Keratinocyte (primary cell): Measurements from ENCODE around the gene RBM38. TPM values are rescaled to one million over a fixed set of nuclear protein-coding genes. Genes with fewer than 3 reads are reported as not detected.

Experiments
- DNase-seq: peaks from one replicate; pipeline ENCODE4 v3.0.0-alpha.2; 2011; ENCODE audit warnings: low read depth, missing footprints, low spot score
- FAIRE-seq: peaks from 2 replicates; lab custom pipeline; 2011; peaks lifted over from hg19 to GRCh38; lab: Jason Lieb, UNC
- H2AFZ ChIP-seq: 2 replicates; pipeline ENCODE4 v1.6.0; 2012; ENCODE audit warnings: low read length, control low read depth, inconsistent platforms; ENCODE audit not compliant: control insufficient read depth
- H3K27ac ChIP-seq: 2 replicates; pipeline ENCODE4 v1.5.1; 2011; ENCODE audit warnings: low read length; ENCODE audit not compliant: control insufficient read depth, insufficient read depth
- H3K27me3 ChIP-seq: 3 replicates; pipeline ENCODE4 v1.6.0; 2011; ENCODE audit warnings: low read length; ENCODE audit not compliant: control insufficient read depth, insufficient read depth; ENCODE audit errors: extremely low read depth
- H3K36me3 ChIP-seq, 2 experiments: 2 replicates in 1 of 2; 3 replicates in 1 of 2; pipeline ENCODE4 v1.5.1; 2011; ENCODE audit warnings: low read length in 2 of 2, mild to moderate bottlenecking in 1 of 2; ENCODE audit not compliant: control insufficient read depth in 2 of 2, insufficient read depth in 2 of 2; ENCODE audit errors: extremely low read depth in 1 of 2
- H3K4me1 ChIP-seq: 3 replicates; pipeline ENCODE4 v1.5.1; 2011; ENCODE audit warnings: low read length; ENCODE audit not compliant: control insufficient read depth, insufficient read depth; ENCODE audit errors: extremely low read depth
- H3K4me2 ChIP-seq: 3 replicates; pipeline ENCODE4 v1.6.0; 2011; ENCODE audit warnings: low read depth, low read length; ENCODE audit not compliant: control insufficient read depth, insufficient read depth; ENCODE audit errors: extremely low read depth
- H3K4me3 ChIP-seq, 3 experiments: fragments of 200-600 bp in 1 of 3; sonication (generic) in 1 of 3; 2 replicates in 2 of 3; 3 replicates in 1 of 3; pipeline ENCODE4 v1.5.1; 2011 to 2016; ENCODE audit warnings: low read length in 3 of 3, mild to moderate bottlenecking in 3 of 3, control low read depth in 2 of 3, inconsistent platforms in 1 of 3, low read depth in 1 of 3, mixed read lengths in 1 of 3, mixed run types in 1 of 3, moderate library complexity in 1 of 3; ENCODE audit not compliant: control insufficient read depth in 2 of 3, insufficient read depth in 2 of 3; ENCODE audit errors: extremely low read depth in 1 of 3
- H3K79me2 ChIP-seq: 2 replicates; pipeline ENCODE4 v1.6.0; 2012; ENCODE audit warnings: low read length; ENCODE audit not compliant: control insufficient read depth, insufficient read depth
- H3K9ac ChIP-seq: 3 replicates; pipeline ENCODE4 v1.6.0; 2011; ENCODE audit warnings: low read length; ENCODE audit not compliant: control insufficient read depth, insufficient read depth; ENCODE audit errors: extremely low read depth
- H3K9me1 ChIP-seq: 3 replicates; pipeline ENCODE4 v1.6.0; 2011; ENCODE audit warnings: low read length; ENCODE audit not compliant: control insufficient read depth, insufficient read depth; ENCODE audit errors: extremely low read depth
- H3K9me3 ChIP-seq: 2 replicates; pipeline ENCODE4 v1.5.1; 2012; ENCODE audit warnings: low read depth, low read length; ENCODE audit not compliant: control insufficient read depth
- H4K20me1 ChIP-seq: 3 replicates; pipeline ENCODE4 v1.6.0; 2011; ENCODE audit warnings: low read length; ENCODE audit not compliant: control insufficient read depth, insufficient read depth; ENCODE audit errors: extremely low read depth
- CTCF ChIP-seq, 3 experiments: IDR thresholded peaks in 1 of 3; conservative IDR thresholded peaks in 1 of 3; optimal IDR thresholded peaks in 1 of 3; 2 replicates in 2 of 3; 3 replicates in 1 of 3; pipeline versions ENCODE3 to v1.5.1; 2011; ENCODE audit warnings: low read length in 3 of 3, mild to moderate bottlenecking in 3 of 3, moderate library complexity in 2 of 3, control low read depth in 1 of 3, inconsistent platforms in 1 of 3; ENCODE audit not compliant: insufficient read depth in 2 of 3; ENCODE audit errors: extremely low read depth in 1 of 3
- EZH2 ChIP-seq: IDR thresholded peaks from one replicate; pipeline ENCODE4 v1.6.1; 2012; ENCODE audit warnings: inconsistent platforms, mild to moderate bottlenecking, low read length, moderate library complexity
- dilution Hi-C: fragments of 300-500 bp; cut with MboI; formaldehyde crosslinking; loops from one replicate; pipeline ENCODE4 v1.7.0; 2020; ENCODE audit warnings: low sequenced_read_pairs; ENCODE audit not compliant: extremely low pct_ligation_motif_present
- polyA plus RNA-seq, 5 experiments: library from polyadenylated mRNA; depleted of rRNA in 3 of 5; stranded (reverse) in 3 of 5; stranded (forward) in 1 of 5; unstranded in 1 of 5; fragments of >200 nt; gene quantifications; 1 replicate in 1 of 5; 2 replicates in 3 of 5; 3 replicates in 1 of 5; pipeline versions ENCODE4 v1.2.1 to v1.2.3, GENCODE V29; 2011 to 2012; ENCODE audit warnings: missing spikeins in 2 of 5, low read depth in 1 of 5, low replicate concordance in 1 of 5

RBM38 gene
- polyA plus RNA-seq, 1 donor (not counting 4 experiments of a cell fraction or from before 2014, with no cell fraction given), result 5.1 TPM

DNA sequence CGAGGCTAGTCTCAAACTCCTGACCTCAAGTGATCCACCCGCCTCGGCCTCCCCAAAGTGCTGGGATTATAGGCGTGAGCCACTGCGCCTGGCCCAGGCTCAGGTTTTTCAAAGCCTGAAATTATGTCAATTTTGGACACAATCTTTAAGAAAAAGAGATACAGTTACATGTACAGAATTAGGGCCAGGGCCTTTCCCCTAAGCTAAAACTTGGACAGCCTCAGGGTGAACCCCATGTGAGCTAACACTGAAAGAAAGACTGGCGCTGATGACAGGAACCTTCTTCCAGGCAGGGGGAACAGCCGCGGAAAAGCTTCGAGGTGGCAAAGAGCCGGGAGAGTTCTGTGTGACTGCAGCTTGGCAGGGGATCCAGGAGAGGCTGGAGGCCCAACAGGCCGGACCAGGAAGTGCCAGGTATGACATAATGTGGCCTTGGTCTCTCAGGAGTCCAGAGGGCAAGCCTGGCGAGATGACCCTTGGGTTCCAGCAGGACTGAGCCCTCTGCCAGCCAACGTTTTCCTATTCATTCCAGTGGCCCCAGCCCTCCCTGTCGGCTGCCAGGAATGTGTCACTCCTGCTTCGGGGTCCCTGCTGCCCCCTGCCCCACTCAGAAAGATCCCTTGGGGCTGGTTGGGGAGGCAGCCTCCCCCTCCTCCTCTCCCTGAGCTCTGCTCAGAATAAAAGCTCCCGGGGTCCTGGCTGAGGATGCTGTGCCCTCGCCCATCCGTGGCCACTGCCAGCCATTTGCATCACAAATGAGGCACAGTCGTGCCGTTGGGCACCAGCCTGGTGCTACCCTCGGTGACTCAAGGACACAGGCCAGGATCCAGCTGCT is 37.3 kb downstream of the RBM38 start:
- no peak overlapping the region for H3K4me2 ChIP-seq
- FAIRE-seq (no peak), DNase-seq (no peak)
- dilution Hi-C loops, result no loop called here
- H3K9me3 ChIP-seq, result no peaks in the 10 kb centered on the region
- H3K27ac ChIP-seq, result no peak overlapping the region
- no peaks in the 10 kb centered on the region for H3K36me3 ChIP-seq
- peaks cover 24% of the 10 kb centered on the region for H3K27me3 ChIP-seq
- no peak overlapping the region for H2AFZ ChIP-seq
- H3K4me1 ChIP-seq, result no peaks in the 10 kb centered on the region
- no peaks in the 10 kb centered on the region for H3K79me2 ChIP-seq
- no peaks in the 10 kb centered on the region for H3K9me1 ChIP-seq
- no peaks in the 10 kb centered on the region for H4K20me1 ChIP-seq
- H3K9ac ChIP-seq, result no peak overlapping the region
- TF ChIP-seq CTCF (optimal IDR thresholded peaks at IDR 0.05 in 1 of 3, IDR thresholded peaks at IDR 0.05 in 1 of 3, conservative IDR thresholded peaks at IDR 0.05 in 1 of 3; ENCODE audit: extremely low read depth in 1 of 3, insufficient read depth in 2 of 3, low read length in 3 of 3) (no peak), EZH2 (no peak)
- H3K4me3 ChIP-seq, result no peak overlapping the region

DNA sequence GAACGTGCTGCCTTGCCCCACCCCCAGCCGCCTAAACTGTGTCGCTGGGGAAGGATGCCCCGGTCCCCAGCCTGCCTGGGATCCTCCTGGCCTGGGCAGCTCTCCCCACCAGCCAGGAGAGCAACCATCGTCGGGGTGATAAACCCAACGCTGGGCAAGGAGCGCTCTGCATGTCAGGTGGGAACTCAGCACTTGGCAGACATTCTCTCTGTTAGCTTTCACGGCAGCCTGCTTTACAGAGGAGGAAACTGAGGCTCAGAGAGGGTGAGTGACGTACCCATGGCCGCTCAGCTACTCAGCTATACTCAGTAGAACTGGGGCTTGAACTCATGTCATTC is 37.9 kb downstream of the RBM38 start:
- dilution Hi-C loops, result no loop called here
- FAIRE-seq, result no peak

More for the DNA sequence above, 37.9 kb downstream of the RBM38 start:
- no peak overlapping the region for H3K9ac ChIP-seq
- no peaks in the 10 kb centered on the region for H3K36me3 ChIP-seq
- no peaks in the 10 kb centered on the region for H3K79me2 ChIP-seq
- peaks cover 22% of the 10 kb centered on the region for H3K27me3 ChIP-seq
- H2AFZ ChIP-seq, result no peak overlapping the region
- no peaks in the 10 kb centered on the region for H3K9me1 ChIP-seq
- no peaks in the 10 kb centered on the region for H4K20me1 ChIP-seq
- TF ChIP-seq CTCF (optimal IDR thresholded peaks at IDR 0.05 in 1 of 3, IDR thresholded peaks at IDR 0.05 in 1 of 3, conservative IDR thresholded peaks at IDR 0.05 in 1 of 3; ENCODE audit: extremely low read depth in 1 of 3, insufficient read depth in 2 of 3, low read length in 3 of 3) (no peak), EZH2 (no peak)
- no peak overlapping the region for H3K27ac ChIP-seq
- no peaks in the 10 kb centered on the region for H3K4me1 ChIP-seq
- H3K4me2 ChIP-seq, result no peak overlapping the region
- no peak overlapping the region for H3K4me3 ChIP-seq
- H3K9me3 ChIP-seq, result no peaks in the 10 kb centered on the region
- no peak for DNase-seq
